Measurements from ENCODE around the gene OVCA2.

OVCA2 gene

GRCh38 chr17:2065949-2066400 lies 24.2 kb downstream of the OVCA2 start:
- no peak for DNase-seq (ENCODE audit: low spot score)

GRCh38 chr17:2067048-2067561 lies 25.3 kb downstream of the OVCA2 start:
- no peak for DNase-seq (ENCODE audit: low spot score)

GRCh38 chr17:2067608-2068024 lies 25.8 kb downstream of the OVCA2 start:
- no peak for DNase-seq (ENCODE audit: low spot score)

GRCh38 chr17:2068031-2068518 lies 26.3 kb downstream of the OVCA2 start:
- no peak for DNase-seq (ENCODE audit: low spot score)

- DNase-seq (ENCODE audit: low spot score) = no peak
These were observed 26.8 kb downstream of the OVCA2 start for GRCh38 chr17:2068519-2069051.

GRCh38 chr17:2070241-2071023 lies 28.6 kb downstream of the OVCA2 start:
- no peak for DNase-seq (ENCODE audit: low spot score)

GRCh38 chr17:2071024-2071385 lies 29.2 kb downstream of the OVCA2 start:
- no peak for DNase-seq (ENCODE audit: low spot score)

GRCh38 chr17:2071455-2072281 lies 29.8 kb downstream of the OVCA2 start:
- DNase-seq (ENCODE audit: low spot score) = no peak

GRCh38 chr17:2074919-2075318 lies 33.1 kb downstream of the OVCA2 start:
- DNase-seq (ENCODE audit: low spot score) = no peak

GRCh38 chr17:2075336-2076086 lies 33.7 kb downstream of the OVCA2 start:
- DNase-seq (ENCODE audit: low spot score) = no peak

GRCh38 chr17:2076087-2076984 lies 34.5 kb downstream of the OVCA2 start:
- DNase-seq (ENCODE audit: low spot score) = no peak

- no peak for DNase-seq (ENCODE audit: low spot score)
These were observed 35.2 kb downstream of the OVCA2 start for GRCh38 chr17:2077040-2077439.

- DNase-seq (ENCODE audit: low spot score) = no peak
These were observed 39.7 kb downstream of the OVCA2 start for GRCh38 chr17:2081564-2081963.

- no peak for DNase-seq (ENCODE audit: low spot score)
These were observed 40.4 kb downstream of the OVCA2 start for GRCh38 chr17:2082003-2082781.

GRCh38 chr17:2083613-2084035 lies 41.8 kb downstream of the OVCA2 start:
- DNase-seq (ENCODE audit: low spot score) = no peak

GRCh38 chr17:2084036-2084765 lies 42.4 kb downstream of the OVCA2 start:
- DNase-seq (ENCODE audit: low spot score) = no peak

- no peak for DNase-seq (ENCODE audit: low spot score)
These were observed 43.2 kb downstream of the OVCA2 start for GRCh38 chr17:2084766-2085647.

- DNase-seq (ENCODE audit: low spot score) = no peak
These were observed 43.8 kb downstream of the OVCA2 start for GRCh38 chr17:2085648-2085949.

Measured in germinal center (tissue), 1 donor.